Caco-2 (cell line): ENCODE measurements around the gene ABHD4. TPM values are rescaled to one million over a fixed set of nuclear protein-coding genes. Genes with fewer than 3 reads are reported as not detected.
"Not testable (repeated sequence)": the region's sequence is repeated elsewhere in the genome, so short reads cannot be mapped to it uniquely, and the experiment has no call there.

Experiments used
- BruUV-seq: library from RNA; stranded (reverse); fragments of 400-500 nt; replicated peaks from 2 replicates; lab custom pipeline; 2021; lab: Mats Ljungman, UMichigan
- CTCF ChIA-PET: fragments of 300-600 bp; sonication (Branson Sonifier 250); formaldehyde crosslinking; loops from one replicate; lab custom pipeline; 2022; ENCODE audit warnings: antibody characterized with exemption; lab: Charles Lee
- POLR2A ChIA-PET: fragments of 300-600 bp; sonication (Branson Sonifier 250); formaldehyde crosslinking; loops from one replicate; lab custom pipeline; 2022; ENCODE audit warnings: antibody characterized with exemption; lab: Charles Lee
- DNase-seq, 2 experiments: peaks; one replicate each; pipeline versions ENCODE4 v3.0.0 to v3.0.0-alpha.2; 2020 to 2022
- H3K27me3 ChIP-seq: replicated peaks from 2 replicates; pipeline ENCODE4 v1.6.0; 2011; ENCODE audit warnings: low read length; ENCODE audit not compliant: control insufficient read depth, insufficient read depth
- H3K36me3 ChIP-seq: 2 replicates; pipeline ENCODE4 v1.5.1; 2011; ENCODE audit warnings: low read length; ENCODE audit not compliant: control insufficient read depth, insufficient read depth
- H3K4me1 ChIP-seq: fragments of 250-450 bp; sonication (Bioruptor Pico); 2 replicates; pipeline ENCODE4 v1.5.1; 2020; ENCODE audit warnings: mild to moderate bottlenecking
- H3K4me3 ChIP-seq: 2 replicates; pipeline ENCODE4 v1.5.1; 2011; ENCODE audit warnings: low read depth, mild to moderate bottlenecking, control low read depth, low read length
- H3K9me3 ChIP-seq: fragments of 250-450 bp; sonication (Bioruptor Pico); 2 replicates; pipeline ENCODE4 v1.5.1; 2020; ENCODE audit warnings: mild to moderate bottlenecking, moderate library complexity
- H3K27ac Mint-ChIP-seq: one replicate; pipeline ENCODE4 v1.8.0; 2022; ENCODE audit warnings: mixed read lengths; ENCODE audit not compliant: unreplicated experiment
- H3K27me3 Mint-ChIP-seq: one replicate; pipeline ENCODE4 v1.8.0; 2022; ENCODE audit warnings: mixed read lengths; ENCODE audit not compliant: insufficient read depth, unreplicated experiment
- H3K36me3 Mint-ChIP-seq: one replicate; pipeline ENCODE4 v1.8.0; 2022; ENCODE audit warnings: mild to moderate bottlenecking, mixed read lengths; ENCODE audit not compliant: insufficient read depth, unreplicated experiment
- H3K4me1 Mint-ChIP-seq: one replicate; pipeline ENCODE4 v1.8.0; 2022; ENCODE audit warnings: low read depth, mixed read lengths; ENCODE audit not compliant: unreplicated experiment
- H3K4me3 Mint-ChIP-seq: one replicate; pipeline ENCODE4 v1.8.0; 2022; ENCODE audit warnings: mild to moderate bottlenecking, moderate library complexity, mixed read lengths; ENCODE audit not compliant: unreplicated experiment
- H3K9me3 Mint-ChIP-seq: one replicate; pipeline ENCODE4 v1.8.0; 2022; ENCODE audit warnings: mixed read lengths; ENCODE audit not compliant: unreplicated experiment
- CTCF ChIP-seq, 2 experiments: fragments of 200-600 bp in 1 of 2; IDR thresholded peaks; 1 replicate in 1 of 2; 2 replicates in 1 of 2; pipeline versions ENCODE4 v1.5.1 to v1.8.0; 2011 to 2022; ENCODE audit warnings: antibody characterized with exemption in 1 of 2, control low read depth in 1 of 2, inconsistent platforms in 1 of 2, low read depth in 1 of 2, low read length in 1 of 2, mild to moderate bottlenecking in 1 of 2, moderate library complexity in 1 of 2; ENCODE audit not compliant: insufficient read depth in 1 of 2, severe bottlenecking in 1 of 2, unreplicated experiment in 1 of 2
- intact Hi-C: fragments of 100-400 bp; cut with micrococcal nuclease; formaldehyde crosslinking; loops from one replicate; pipeline ENCODE4 v1.10.0; 2022; ENCODE audit not compliant: unreplicated experiment
- total RNA-seq: library from RNA; stranded (reverse); gene quantifications from 2 replicates; pipeline ENCODE4 v1.2.3, GENCODE V29; 2022

ABHD4 gene
- total RNA-seq, 1 experiment from 2014 or later = 73.5 TPM

GRCh38 chr14:22630486-22630885, 32.4 kb downstream of the ABHD4 start:
- intact Hi-C loops = no loop called here
- no peak for TF ChIP-seq CTCF (IDR thresholded peaks at IDR 0.05; ENCODE audit: insufficient read depth in 1 of 2, low read depth in 1 of 2, low read length in 1 of 2, severe bottlenecking in 1 of 2, unreplicated experiment in 1 of 2)
- Histone ChIP-seq H3K9me3 (peaks cover 10% of the 10 kb centered on the region; the same call in 1 of the 2 replicates), H3K4me1 (no peaks in the 10 kb centered on the region), H3K27me3 (no peaks in the 10 kb centered on the region), H3K4me3 (no peak overlapping the region), H3K36me3 (no peaks in the 10 kb centered on the region)
- peaks cover 38% of the 10 kb centered on the region for H3K9me3 Mint-ChIP-seq
- ChIA-PET POLR2A (no interaction called here), CTCF (no interaction called here)
- H3K4me1 Mint-ChIP-seq = no peaks in the 10 kb centered on the region
- DNase-seq = no peak
- no peaks in the 10 kb centered on the region for H3K36me3 Mint-ChIP-seq
- H3K4me3 Mint-ChIP-seq = no peak overlapping the region
- no peaks in the 10 kb centered on the region for H3K27me3 Mint-ChIP-seq
- H3K27ac Mint-ChIP-seq = no peak overlapping the region
- BruUV-seq = no TSS peak

GRCh38 chr14:22634233-22634900, 36.3 kb downstream of the ABHD4 start:
- POLR2A ChIA-PET = no interaction called here
- no peaks in the 10 kb centered on the region for H3K4me1 Mint-ChIP-seq
- BruUV-seq = no TSS peak

GRCh38 chr14:22635980-22636379, 37.9 kb downstream of the ABHD4 start:
- H3K4me3 ChIP-seq, DNase-seq, H3K27me3 ChIP-seq, H3K27me3 Mint-ChIP-seq, H3K36me3 Mint-ChIP-seq, H3K27ac Mint-ChIP-seq, H3K36me3 ChIP-seq, H3K9me3 ChIP-seq, intact Hi-C loops, POLR2A ChIA-PET, H3K4me3 Mint-ChIP-seq, H3K4me1 Mint-ChIP-seq, CTCF ChIA-PET, BruUV-seq, H3K4me1 ChIP-seq: not testable (repeated sequence)
- peaks cover 24% of the 10 kb centered on the region for H3K9me3 Mint-ChIP-seq

More at GRCh38 chr14:22634233-22634900, 36.3 kb downstream of the ABHD4 start:
- no peak overlapping the region for H3K27ac Mint-ChIP-seq
- H3K9me3 ChIP-seq = peaks cover 10% of the 10 kb centered on the region; the same call in 1 of the 2 replicates
- peaks cover 5% of the 10 kb centered on the region for H3K36me3 Mint-ChIP-seq
- DNase-seq = no peak
- peaks cover 38% of the 10 kb centered on the region for H3K9me3 Mint-ChIP-seq
- no peak for TF ChIP-seq CTCF (IDR thresholded peaks at IDR 0.05; ENCODE audit: insufficient read depth in 1 of 2, low read depth in 1 of 2, low read length in 1 of 2, severe bottlenecking in 1 of 2, unreplicated experiment in 1 of 2)
- H3K27me3 ChIP-seq = no peaks in the 10 kb centered on the region
- CTCF ChIA-PET = no interaction called here
- H3K4me3 ChIP-seq = no peak overlapping the region
- H3K4me3 Mint-ChIP-seq = no peak overlapping the region
- H3K27me3 Mint-ChIP-seq = no peaks in the 10 kb centered on the region
- H3K36me3 ChIP-seq = no peaks in the 10 kb centered on the region
- H3K4me1 ChIP-seq = no peaks in the 10 kb centered on the region
- intact Hi-C loops = no loop called here
